ENCODE measurements around the gene GPATCH8.

GPATCH8 gene

GRCh38 chr17:44451832-44452231 is 51.4 kb downstream of the GPATCH8 start:
- TF ChIP-seq CTCF (IDR thresholded peaks at IDR 0.05; ENCODE audit: low read depth, low read length), result no peak
- DNase-seq (ENCODE audit: low read depth in 2 of 2), result no peak

GRCh38 chr17:44451016-44451627 is 52.1 kb downstream of the GPATCH8 start:
- TF ChIP-seq CTCF (IDR thresholded peaks at IDR 0.05; ENCODE audit: low read depth, low read length), result no peak
- DNase-seq (ENCODE audit: low read depth in 2 of 2), result no peak
- H3K4me3 ChIP-seq (replicated peaks in 1 of 2; ENCODE audit: low read depth in 2 of 2, low read length in 2 of 2), result no peak overlapping the region

More at GRCh38 chr17:44451832-44452231, 51.4 kb downstream of the GPATCH8 start:
- H3K4me3 ChIP-seq (replicated peaks in 1 of 2; ENCODE audit: low read depth in 2 of 2, low read length in 2 of 2), result no peak overlapping the region

- DNase-seq (ENCODE audit: low read depth in 2 of 2), result no peak
- no peak for TF ChIP-seq CTCF (IDR thresholded peaks at IDR 0.05; ENCODE audit: low read depth, low read length)
- H3K4me3 ChIP-seq (replicated peaks in 1 of 2; ENCODE audit: low read depth in 2 of 2, low read length in 2 of 2), result no peak overlapping the region
Measured at GRCh38 chr17:44448412-44448811, 54.8 kb downstream of the GPATCH8 start.

- DNase-seq (ENCODE audit: low read depth in 2 of 2), result peak; percentile 53 to 80
- TF ChIP-seq CTCF (IDR thresholded peaks at IDR 0.05; ENCODE audit: low read depth, low read length), result no peak
- no peak overlapping the region for H3K4me3 ChIP-seq (replicated peaks in 1 of 2; ENCODE audit: low read depth in 2 of 2, low read length in 2 of 2)
Measured at GRCh38 chr17:44444735-44445105, 58.5 kb downstream of the GPATCH8 start.

- TF ChIP-seq CTCF (IDR thresholded peaks at IDR 0.05; ENCODE audit: low read depth, low read length), result no peak
- no peak overlapping the region for H3K4me3 ChIP-seq (replicated peaks in 1 of 2; ENCODE audit: low read depth in 2 of 2, low read length in 2 of 2)
- DNase-seq (ENCODE audit: low read depth in 2 of 2), result no peak
Measured at GRCh38 chr17:44442806-44443205, 60.4 kb downstream of the GPATCH8 start.

GRCh38 chr17:44439168-44439567 is 64.0 kb downstream of the GPATCH8 start:
- DNase-seq (ENCODE audit: low read depth in 2 of 2), result no peak
- no peak overlapping the region for H3K4me3 ChIP-seq (replicated peaks in 1 of 2; ENCODE audit: low read depth in 2 of 2, low read length in 2 of 2)
- TF ChIP-seq CTCF (IDR thresholded peaks at IDR 0.05; ENCODE audit: low read depth, low read length), result no peak

GRCh38 chr17:44438636-44439035 is 64.6 kb downstream of the GPATCH8 start:
- peak in 1 of 2 donors; percentile 32 for DNase-seq (ENCODE audit: low read depth in 2 of 2)

More at GRCh38 chr17:44438636-44439035, 64.6 kb downstream of the GPATCH8 start:
- TF ChIP-seq CTCF (IDR thresholded peaks at IDR 0.05; ENCODE audit: low read depth, low read length), result no peak
- no peak overlapping the region for H3K4me3 ChIP-seq (replicated peaks in 1 of 2; ENCODE audit: low read depth in 2 of 2, low read length in 2 of 2)

All from cardiac fibroblast (primary cell).